RWPE1 (cell line): ENCODE measurements around the gene OR2T4.

Experiments
- CTCF ChIA-PET: fragments of 350-600 bp; sonication (Branson Sonifier 250); formaldehyde crosslinking; extraction: SDS; loops from one replicate; lab custom pipeline; 2021; lab: Yijun Ruan, JAX
- POLR2A ChIA-PET: fragments of 400-600 bp; formaldehyde crosslinking; extraction: SDS; loops from one replicate; lab custom pipeline; 2020; ENCODE audit warnings: antibody characterized with exemption; ENCODE audit not compliant: low non-redundant PET; lab: Yijun Ruan, JAX
- DNase-seq: peaks from one replicate; pipeline ENCODE4 v3.0.0; 2012; ENCODE audit warnings: low spot score
- H3K27ac ChIP-seq: fragments of 450-650 bp; 2 replicates; pipeline ENCODE4 v1.5.1; 2017
- CTCF ChIP-seq: fragments of 450-650 bp; conservative IDR thresholded peaks from 2 replicates; pipeline ENCODE4 v1.5.1; 2017; ENCODE audit warnings: low read depth, mild to moderate bottlenecking

Gene OR2T4

GRCh38 chr1:248393050-248393449, 31.6 kb downstream of the OR2T4 start:
- ChIA-PET CTCF (no interaction called here), POLR2A (no interaction called here)
- no peak for TF ChIP-seq CTCF
- DNase-seq = no peak
- H3K27ac ChIP-seq = no peak overlapping the region

- CTCF ChIA-PET = no interaction called here
- no peak for TF ChIP-seq CTCF
- POLR2A ChIA-PET = no interaction called here
- H3K27ac ChIP-seq = no peak within 1 kb of the TSS
- DNase-seq = no peak
Measured at GRCh38 chr1:248402748-248403147, 41.3 kb downstream of the OR2T4 start, which contains the start of gene OR2T1. Gene OR2T1 (plus strand): TSS chr1:248403048. CDS start chr1:248406148, 3,100 bp downstream.

- POLR2A ChIA-PET = no interaction called here
- peak; percentile 4 for DNase-seq
Measured at GRCh38 chr1:248404024-248404423, 42.6 kb downstream of the OR2T4 start.

GRCh38 chr1:248406721-248407692, 45.5 kb downstream of the OR2T4 start:
- no peak for DNase-seq
- no peak overlapping the region for H3K27ac ChIP-seq
- CTCF ChIA-PET = no interaction called here
- TF ChIP-seq CTCF = no peak
- POLR2A ChIA-PET = no interaction called here

More at GRCh38 chr1:248404024-248404423, 42.6 kb downstream of the OR2T4 start:
- CTCF ChIA-PET = no interaction called here
- no peak for TF ChIP-seq CTCF
- H3K27ac ChIP-seq = no peak overlapping the region
